Fibroblast of skin of left quadriceps (primary cell): ENCODE measurements around the gene HERC4.

Experiments used
- DNase-seq, 2 experiments: peaks; one replicate each; pipeline ENCODE4 v3.0.0-alpha.2; 2013; ENCODE audit warnings: low read depth in 2 of 2

Gene HERC4

DNA sequence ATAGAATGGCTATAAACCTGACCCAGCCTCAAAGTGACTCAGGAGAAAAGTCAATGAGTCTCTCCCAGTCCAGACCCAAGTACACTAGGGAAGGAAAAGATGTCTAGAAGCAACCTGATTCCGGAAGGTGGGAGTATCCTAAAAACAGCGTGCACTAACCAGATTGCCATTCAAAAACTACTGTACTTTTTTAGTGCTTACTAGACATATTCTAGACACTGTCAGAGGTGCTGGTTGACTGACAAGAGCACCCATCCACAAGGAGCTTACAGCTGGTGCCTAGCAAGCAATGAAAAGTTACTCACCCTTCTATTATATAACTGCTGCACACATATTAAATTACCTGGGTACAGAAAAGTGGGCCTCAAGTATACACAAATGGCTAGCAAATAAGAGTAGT lies 109.6 kb downstream of the HERC4 start:
- no peak for DNase-seq

DNA sequence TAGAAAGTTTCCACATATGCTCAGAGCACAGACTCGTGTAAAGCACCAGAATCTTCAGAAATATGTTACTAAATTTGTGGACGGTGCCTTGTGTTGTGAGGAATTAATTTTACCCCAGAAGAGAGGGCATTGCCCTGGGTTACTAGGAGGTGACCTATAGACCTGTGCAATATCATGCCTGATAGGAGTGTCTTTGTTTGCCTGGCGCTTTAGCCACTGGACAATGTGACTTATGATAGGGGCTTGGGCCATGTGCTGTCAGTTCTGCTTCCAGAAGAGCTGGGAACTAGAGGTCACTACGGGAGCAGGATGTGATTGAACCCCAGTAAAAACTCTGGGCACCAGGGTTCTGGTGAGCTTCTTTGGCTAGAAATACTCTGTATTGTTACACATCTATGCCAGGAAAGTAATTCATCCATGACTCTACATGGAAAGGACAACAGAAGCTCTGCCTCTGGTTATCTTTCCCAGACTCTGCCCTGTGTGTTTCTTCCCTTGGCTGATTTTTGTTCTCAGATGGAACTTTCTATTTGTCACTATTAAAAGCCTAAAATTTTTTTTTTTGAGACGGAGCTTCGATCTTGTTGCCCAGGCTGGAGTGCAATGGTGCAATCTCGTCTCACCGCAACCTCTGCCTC lies 115.1 kb downstream of the HERC4 start:
- DNase-seq, result no peak

DNA sequence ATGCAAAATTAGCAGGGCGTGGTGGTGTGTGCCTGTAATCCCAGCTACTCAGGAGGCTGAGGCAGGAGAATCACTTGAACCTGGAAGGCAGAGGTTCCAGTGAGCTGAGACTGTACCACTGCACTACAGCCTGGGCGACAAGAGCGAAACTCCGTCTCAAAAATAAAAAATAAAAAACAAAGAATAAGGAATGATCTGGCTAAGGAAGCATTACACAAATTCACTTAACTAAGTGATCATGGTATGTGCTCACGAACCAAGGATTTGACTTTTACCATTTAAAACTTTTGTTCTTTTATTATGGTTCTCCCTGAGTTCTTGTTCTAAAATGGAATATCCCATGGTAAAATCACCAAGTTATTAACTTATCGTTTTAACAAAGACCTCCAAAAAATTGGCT lies 119.5 kb downstream of the HERC4 start:
- no peak for DNase-seq

- no peak for DNase-seq
These were observed 131.2 kb downstream of the HERC4 start for GRCh38 chr10:67943917-67944316.

DNA sequence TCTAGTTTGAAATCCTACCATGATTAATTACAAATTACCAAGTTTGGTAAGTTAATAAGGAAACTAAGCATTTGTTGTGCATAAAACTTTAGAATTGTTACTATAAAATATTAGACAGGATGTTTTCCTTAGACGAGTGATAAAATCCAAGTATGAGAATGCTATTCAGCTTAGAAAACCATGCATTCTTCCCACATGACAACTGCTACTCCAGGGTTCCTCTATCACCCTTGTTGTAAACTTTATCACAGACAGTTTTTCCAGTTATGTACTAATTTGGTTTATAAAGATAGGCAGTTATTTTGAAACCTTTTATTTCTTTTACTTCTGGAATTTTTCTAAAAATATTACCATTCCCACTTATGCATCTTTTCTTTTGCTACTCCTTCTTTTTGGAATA lies 138.7 kb downstream of the HERC4 start:
- no peak for DNase-seq

GRCh38 chr10:67935223-67935622 lies 139.9 kb downstream of the HERC4 start:
- no peak for DNase-seq

DNA sequence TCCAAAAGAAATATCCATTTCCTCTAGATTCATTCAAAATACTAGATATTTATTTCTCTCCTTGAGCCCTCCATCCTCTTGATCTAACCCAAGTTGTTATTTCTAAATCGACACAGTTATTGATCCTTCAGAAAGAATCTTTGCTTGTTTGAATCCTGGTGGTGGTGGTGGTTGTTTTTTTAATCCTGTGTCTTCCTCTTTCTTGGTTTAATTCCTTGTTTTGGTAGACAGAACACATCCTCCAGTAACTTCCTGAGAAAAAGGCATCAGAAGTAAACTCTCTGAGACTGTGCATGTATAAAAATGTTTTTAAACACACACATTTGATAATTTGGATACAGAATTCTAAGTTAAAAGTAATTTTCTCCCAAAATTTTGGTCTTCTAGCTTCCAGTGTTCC lies 140.7 kb downstream of the HERC4 start:
- DNase-seq, result no peak

DNA sequence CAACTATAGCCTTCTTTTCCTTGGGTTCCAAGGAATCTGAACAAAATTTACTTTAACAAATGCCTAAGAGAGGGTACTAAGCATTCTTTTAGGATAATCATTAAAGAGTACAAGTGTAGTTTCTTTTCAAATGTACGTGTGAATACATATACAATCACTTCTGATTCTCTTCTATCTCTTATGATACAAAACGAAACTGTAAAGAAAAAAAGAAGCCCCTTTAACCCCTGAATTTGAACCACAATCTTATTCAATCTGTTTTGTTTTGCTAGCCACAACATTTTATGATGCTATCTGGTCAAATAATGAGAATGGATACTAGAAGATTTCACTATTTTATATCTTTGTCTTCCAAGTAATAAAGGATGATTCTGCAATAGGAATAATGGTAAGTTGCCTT lies 141.9 kb downstream of the HERC4 start:
- DNase-seq, result no peak

DNA sequence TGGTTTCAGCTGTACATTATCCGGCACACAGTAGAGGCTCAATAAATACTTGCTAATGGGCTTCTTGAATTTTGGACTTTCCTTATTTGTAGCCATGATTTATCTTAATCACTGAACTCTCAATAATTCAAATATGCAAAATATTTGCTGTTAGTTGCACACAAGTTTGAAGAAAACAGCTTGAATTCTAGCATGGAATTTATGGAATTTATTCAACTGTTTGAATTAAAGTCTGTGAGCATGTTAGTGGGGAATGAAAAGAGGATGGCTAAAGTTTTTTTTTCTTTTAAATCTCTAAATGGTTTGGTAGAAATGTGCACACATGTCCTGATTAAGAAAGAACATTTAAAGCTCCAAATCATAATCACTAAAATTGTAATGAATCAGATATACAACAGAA lies 148.1 kb downstream of the HERC4 start:
- peak; percentile 3 to 15 for DNase-seq

GRCh38 chr10:67925449-67926005 lies 149.6 kb downstream of the HERC4 start:
- peak; percentile 10 to 14 for DNase-seq

DNA sequence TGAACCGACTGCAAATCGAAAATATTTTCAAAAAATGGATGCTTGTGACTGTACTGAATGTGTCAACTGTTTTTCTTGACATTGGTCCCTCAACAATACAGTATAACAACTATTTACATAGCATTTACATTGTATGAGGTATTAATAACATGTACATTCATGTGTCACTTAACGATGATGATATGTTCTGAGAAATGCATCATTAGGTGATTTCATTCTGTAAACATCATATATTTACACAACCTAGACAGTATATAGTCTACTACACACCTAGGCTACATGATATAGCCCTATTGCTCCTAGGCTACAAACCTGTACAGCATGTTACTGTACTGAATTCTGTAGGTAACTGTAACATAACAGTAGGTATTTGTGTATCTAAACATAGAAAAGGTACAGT lies 150.9 kb downstream of the HERC4 start:
- no peak for DNase-seq

DNA sequence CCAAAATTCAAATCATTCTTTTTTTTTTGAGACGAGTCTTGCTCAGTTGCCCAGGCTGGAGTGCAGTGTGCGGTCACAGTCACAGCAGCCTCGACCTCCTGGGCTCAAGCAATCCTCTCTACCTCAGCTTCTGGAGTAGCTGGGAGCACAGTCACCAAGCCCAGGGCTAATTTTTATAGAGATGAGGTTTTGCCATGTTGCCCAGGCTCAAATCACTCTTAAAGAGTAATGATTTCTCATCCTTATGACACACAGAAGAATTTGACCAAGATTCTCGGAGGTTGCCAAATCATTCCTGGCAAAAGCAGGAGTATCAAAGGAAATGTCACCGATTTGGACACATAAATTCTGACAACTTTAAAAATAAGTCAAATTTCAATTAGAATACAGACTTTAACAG lies 151.5 kb downstream of the HERC4 start:
- no peak for DNase-seq

- no peak for DNase-seq
These were observed 154.0 kb downstream of the HERC4 start for GRCh38 chr10:67921065-67921464.

DNA sequence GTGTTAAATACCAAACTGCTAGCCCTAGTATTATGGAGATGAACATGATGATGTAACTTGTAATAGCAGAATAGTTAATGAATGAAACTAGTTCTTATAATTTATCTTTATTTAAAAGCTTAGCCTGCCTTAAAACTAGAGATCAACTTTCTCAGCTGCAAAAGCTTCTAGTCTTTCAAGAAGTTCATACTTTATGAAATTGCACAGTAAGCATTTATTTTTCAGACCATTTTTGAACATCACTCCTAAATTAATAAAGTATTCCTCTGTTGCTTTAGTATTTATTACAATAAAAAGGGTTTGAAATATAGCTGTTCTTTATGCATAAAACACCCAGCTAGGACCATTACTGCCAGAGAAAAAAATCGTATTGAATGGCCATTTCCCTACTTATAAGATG lies 157.4 kb downstream of the HERC4 start:
- DNase-seq, result no peak

- no peak for DNase-seq
These were observed 157.9 kb downstream of the HERC4 start for GRCh38 chr10:67917169-67917568.

DNA sequence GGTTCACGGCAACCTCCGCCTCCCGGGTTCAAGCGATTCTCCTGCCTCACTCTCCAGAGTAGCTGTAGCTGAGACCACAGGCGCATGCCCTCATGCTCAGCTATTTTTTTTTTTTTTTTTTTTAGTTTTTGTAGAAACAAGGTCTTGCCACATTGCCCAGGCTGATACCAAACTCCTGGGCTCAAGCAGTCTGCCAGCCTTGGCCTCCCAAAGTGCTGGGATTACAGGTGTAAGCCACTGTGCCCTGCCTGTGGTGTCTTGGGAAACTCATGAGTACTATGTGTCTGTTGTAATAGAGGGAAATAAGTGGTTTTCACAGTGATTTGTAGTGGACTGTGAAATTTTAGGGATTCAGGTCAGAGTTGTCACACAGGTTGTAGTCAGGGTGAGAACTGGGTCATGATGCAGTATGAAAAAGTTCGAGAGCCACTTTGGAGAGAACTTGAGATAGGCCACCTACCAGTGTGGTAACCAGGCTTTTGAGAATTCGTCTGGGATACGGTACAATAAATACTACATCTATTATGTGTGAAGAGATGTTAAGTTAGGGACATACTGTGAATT lies 160.2 kb downstream of the HERC4 start:
- DNase-seq, result no peak

DNA sequence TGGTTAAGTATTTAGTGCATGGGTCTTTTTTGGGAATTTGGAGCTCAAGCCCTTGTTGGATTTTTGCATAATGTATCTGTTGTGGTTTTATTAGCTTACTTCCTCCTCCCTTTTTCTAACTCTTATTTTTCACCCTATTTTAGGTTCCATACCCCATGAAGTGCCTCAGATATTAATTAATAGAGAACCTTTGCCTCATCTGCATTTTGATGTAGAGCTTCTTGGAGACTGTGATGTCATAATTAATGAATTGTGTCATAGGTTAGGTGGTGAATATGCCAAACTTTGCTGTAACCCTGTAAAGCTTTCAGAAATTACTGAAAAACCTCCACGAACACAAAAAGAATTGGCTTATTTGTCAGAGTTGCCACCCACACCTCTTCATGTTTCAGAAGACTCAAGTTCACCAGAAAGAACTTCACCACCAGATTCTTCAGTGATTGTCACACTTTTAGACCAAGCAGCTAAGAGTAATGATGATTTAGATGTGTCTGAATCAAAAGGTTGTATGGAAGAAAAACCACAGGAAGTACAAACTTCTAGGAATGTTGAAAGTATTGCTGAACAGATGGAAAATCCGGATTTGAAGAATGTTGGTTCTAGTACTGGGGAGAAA lies 162.6 kb downstream of the HERC4 start:
- peak; percentile 10 to 11 for DNase-seq

- no peak for DNase-seq
These were observed 171.5 kb downstream of the HERC4 start for GRCh38 chr10:67903581-67903980.

GRCh38 chr10:67893637-67894036 lies 181.4 kb downstream of the HERC4 start:
- DNase-seq, result no peak

DNA sequence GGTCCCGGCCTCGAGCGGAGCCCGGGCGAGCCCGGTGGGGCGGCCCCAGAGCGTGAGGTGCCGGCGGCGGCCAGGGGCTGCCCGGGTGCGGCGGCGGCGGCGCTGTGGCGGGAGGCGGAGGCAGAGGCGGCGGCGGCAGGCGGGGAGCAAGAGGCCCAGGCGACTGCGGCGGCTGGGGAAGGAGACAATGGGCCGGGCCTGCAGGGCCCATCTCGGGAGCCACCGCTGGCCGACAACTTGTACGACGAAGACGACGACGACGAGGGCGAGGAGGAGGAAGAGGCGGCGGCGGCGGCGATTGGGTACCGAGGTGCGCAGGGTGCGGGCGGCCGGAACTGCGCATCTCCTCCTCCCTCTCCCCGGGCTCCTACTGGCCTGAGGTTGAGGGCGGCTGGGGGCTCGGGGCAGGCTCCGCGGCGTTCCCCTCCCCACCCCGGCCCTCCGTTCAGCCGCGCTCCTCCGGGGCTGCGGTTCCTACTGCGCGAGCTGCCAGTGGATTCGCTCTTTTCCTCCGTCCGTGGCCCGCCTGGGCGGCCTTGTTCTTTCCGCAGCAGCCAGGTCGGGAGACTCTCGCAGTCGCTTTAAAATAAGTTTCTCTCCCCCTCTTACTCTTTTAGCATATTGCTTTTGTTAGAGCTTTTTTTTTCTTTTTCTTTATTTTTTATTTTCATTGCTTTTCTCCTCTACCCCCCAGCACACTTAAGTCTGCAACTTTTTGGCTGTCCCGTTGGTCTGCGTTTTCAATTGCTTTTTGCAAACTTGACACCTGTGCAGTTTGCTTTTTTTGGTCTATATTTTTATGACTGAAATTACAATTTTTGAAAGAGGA lies 190.0 kb downstream of the HERC4 start:
- DNase-seq, result peak; percentile 49 to 50

DNA sequence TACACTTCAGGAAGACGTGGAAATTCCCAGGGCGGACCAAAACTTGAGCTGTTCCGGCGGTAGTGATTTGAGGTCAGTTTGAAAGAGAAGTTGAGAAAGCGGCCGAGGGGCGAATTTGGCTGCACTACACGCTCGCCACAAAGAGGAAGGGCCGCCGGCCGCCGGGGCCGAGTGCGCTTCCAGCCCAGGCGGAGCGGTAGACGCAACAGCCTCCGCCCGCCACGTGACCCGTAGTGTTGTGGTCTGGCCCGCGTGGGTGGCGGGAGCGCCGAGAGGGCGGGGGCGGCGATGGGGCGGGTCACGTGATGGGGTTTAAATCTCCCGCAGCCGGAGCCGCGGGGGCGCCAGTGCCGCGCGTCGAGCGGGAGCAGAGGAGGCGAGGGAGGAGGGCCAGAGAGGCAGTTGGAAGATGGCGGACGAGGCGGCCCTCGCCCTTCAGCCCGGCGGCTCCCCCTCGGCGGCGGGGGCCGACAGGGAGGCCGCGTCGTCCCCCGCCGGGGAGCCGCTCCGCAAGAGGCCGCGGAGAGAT lies 190.7 kb downstream of the HERC4 start, which contains the start of gene SIRT1:
Gene SIRT1, plus strand, starts transcription at position 344 of the 529 bp plus-strand sequence. Its CDS starts 66 bp downstream, at position 410.
- DNase-seq, result peak; percentile 87 to 88
